ENCODE results near the gene C1D. TPM values are rescaled to one million over a fixed set of nuclear protein-coding genes. Genes with fewer than 3 reads are reported as not detected.

Gene C1D
- polyA plus RNA-seq, 3 donors, result 14.9 to 58.4 (median 49.7) TPM

GRCh38 chr2:68032702-68033101 is 30.1 kb downstream of the C1D start:
- Mint-ChIP-seq H3K27ac (no peak overlapping the region), H3K4me3 (no peak overlapping the region), H3K9me3 (no peaks in the 10 kb centered on the region), H3K27me3 (ENCODE audit: low read depth in 3 of 3) (peaks cover 2 to 6% (median 3%) of the 10 kb centered on the region in 3 donors), H3K4me1 (no peaks in the 10 kb centered on the region), H3K36me3 (no peaks in the 10 kb centered on the region)
- Histone ChIP-seq H2AFZ (ENCODE audit: insufficient read depth, low read depth, low read length, poor library complexity, severe bottlenecking) (no peak overlapping the region), H3K9ac (ENCODE audit: insufficient read depth, low read length, poor library complexity, severe bottlenecking) (no peak overlapping the region), H3K4me3 (replicated peaks in 1 of 3; ENCODE audit: low read depth in 2 of 3, low read length in 3 of 3) (no peak overlapping the region), H3K4me1 (ENCODE audit: control insufficient read depth in 1 of 2, insufficient read depth in 2 of 2, low read length in 2 of 2) (no peaks in the 10 kb centered on the region), H4K20me1 (ENCODE audit: insufficient read depth, low read length) (no peaks in the 10 kb centered on the region), H3K4me2 (replicated peaks; ENCODE audit: extremely low read depth, low read length, poor library complexity, severe bottlenecking) (no peak overlapping the region), H3K36me3 (replicated peaks in 1 of 2; ENCODE audit: control insufficient read depth in 1 of 2, insufficient read depth in 2 of 2, low read length in 2 of 2) (no peaks in the 10 kb centered on the region), H3K9me3 (replicated peaks in 1 of 2; ENCODE audit: control insufficient read depth in 1 of 2, insufficient read depth in 1 of 2, low read length in 2 of 2) (no peaks in the 10 kb centered on the region), H3K27me3 (ENCODE audit: control insufficient read depth in 2 of 2, insufficient read depth in 2 of 2, low read length in 2 of 2) (peaks cover 0 to 3% of the 10 kb centered on the region in 2 donors), H3K79me2 (ENCODE audit: insufficient read depth, low read length) (no peaks in the 10 kb centered on the region), H3K27ac (ENCODE audit: low read depth in 1 of 2, low read length in 2 of 2) (no peak overlapping the region)
- whole genome bisulfite sequencing (ENCODE audit: insufficient coverage), result no CpG with 5 or more reads among the region's 6 CpGs
- no peak for TF ChIP-seq CTCF (IDR thresholded peaks at IDR 0.05)
- DNase-seq, result no peak
- intact Hi-C loops (cut with micrococcal nuclease), result no loop called here

- intact Hi-C loops (cut with micrococcal nuclease), result no loop called here
- Histone ChIP-seq H3K36me3 (replicated peaks in 1 of 2; ENCODE audit: control insufficient read depth in 1 of 2, insufficient read depth in 2 of 2, low read length in 2 of 2) (no peaks in the 10 kb centered on the region), H3K4me3 (replicated peaks in 1 of 3; ENCODE audit: low read depth in 2 of 3, low read length in 3 of 3) (no peak overlapping the region), H4K20me1 (ENCODE audit: insufficient read depth, low read length) (no peaks in the 10 kb centered on the region), H3K4me2 (replicated peaks; ENCODE audit: extremely low read depth, low read length, poor library complexity, severe bottlenecking) (no peak overlapping the region), H3K27me3 (ENCODE audit: control insufficient read depth in 2 of 2, insufficient read depth in 2 of 2, low read length in 2 of 2) (peaks cover 0 to 3% of the 10 kb centered on the region in 2 donors), H2AFZ (ENCODE audit: insufficient read depth, low read depth, low read length, poor library complexity, severe bottlenecking) (no peak overlapping the region), H3K9ac (ENCODE audit: insufficient read depth, low read length, poor library complexity, severe bottlenecking) (no peak overlapping the region), H3K79me2 (ENCODE audit: insufficient read depth, low read length) (no peaks in the 10 kb centered on the region), H3K4me1 (ENCODE audit: control insufficient read depth in 1 of 2, insufficient read depth in 2 of 2, low read length in 2 of 2) (no peaks in the 10 kb centered on the region), H3K9me3 (replicated peaks in 1 of 2; ENCODE audit: control insufficient read depth in 1 of 2, insufficient read depth in 1 of 2, low read length in 2 of 2) (no peaks in the 10 kb centered on the region), H3K27ac (ENCODE audit: low read depth in 1 of 2, low read length in 2 of 2) (no peak overlapping the region)
- Mint-ChIP-seq H3K27me3 (ENCODE audit: low read depth in 3 of 3) (peaks cover 2 to 5% (median 4%) of the 10 kb centered on the region in 3 donors), H3K9me3 (no peaks in the 10 kb centered on the region), H3K27ac (no peak overlapping the region), H3K4me3 (no peak overlapping the region), H3K36me3 (no peaks in the 10 kb centered on the region), H3K4me1 (no peaks in the 10 kb centered on the region)
- peak in 2 of 3 donors; percentile 5 to 9 for DNase-seq
- no CpG with 5 or more reads among the region's 2 CpGs for WGBS (ENCODE audit: insufficient coverage)
- TF ChIP-seq CTCF (IDR thresholded peaks at IDR 0.05), result peak; percentile 64
Observed at GRCh38 chr2:68031542-68032160, 31.2 kb downstream of the C1D start.

Measured in CD14-positive monocyte (primary cell).